ENCODE measurements around the gene FXYD6.

GRCh38 chr11:117862753-117863152, 13.7 kb downstream of the FXYD6 start:
- no peak for TF ChIP-seq CTCF (conservative IDR thresholded peaks at IDR 0.05; ENCODE audit: low read depth, low read length)
- no peak for TF ChIP-seq EZH2phosphoT487 (IDR thresholded peaks at IDR 0.05; ENCODE audit: borderline replicate concordance, low read length)
